ENCODE measurements around the gene FGF8. TPM values are rescaled to one million over a fixed set of nuclear protein-coding genes. Genes with fewer than 3 reads are reported as not detected.

Gene FGF8
- polyA plus RNA-seq, 3 donors, result not detected

DNA sequence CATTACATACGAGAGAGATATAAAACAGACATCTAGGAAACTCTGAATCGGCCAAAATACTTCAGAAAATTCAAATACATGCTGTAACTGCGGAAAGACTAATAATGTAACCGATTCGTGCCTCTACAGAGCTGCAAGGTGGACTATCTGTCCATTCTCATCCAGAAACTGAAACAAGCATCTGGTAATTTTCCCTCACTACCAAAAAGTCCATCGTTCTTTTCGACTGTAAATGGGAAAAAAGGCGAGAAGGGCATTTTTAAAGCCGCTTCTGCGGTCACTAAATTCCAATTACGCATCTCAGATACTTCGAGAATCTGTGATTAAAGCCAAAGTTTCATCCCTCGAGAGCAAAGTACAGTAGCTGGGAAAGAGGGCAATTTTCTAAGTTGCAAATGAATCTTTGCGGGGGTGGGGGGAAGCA, 41.0 kb upstream of the FGF8 start:
- Histone ChIP-seq H3K79me2 (ENCODE audit: insufficient read depth, low read length) (peaks cover 64% of the 10 kb centered on the region), H2AFZ (ENCODE audit: insufficient read depth, low read depth, low read length, poor library complexity, severe bottlenecking) (peak overlapping the region; percentile 76), H4K20me1 (ENCODE audit: insufficient read depth, low read length) (peaks cover 63% of the 10 kb centered on the region), H3K4me3 (replicated peaks in 1 of 3; ENCODE audit: low read depth in 2 of 3, low read length in 3 of 3) (peak overlapping the region; percentile 86 to 97 (median 88)), H3K27me3 (ENCODE audit: control insufficient read depth in 2 of 2, insufficient read depth in 2 of 2, low read length in 2 of 2) (no peaks in the 10 kb centered on the region), H3K27ac (ENCODE audit: low read depth in 1 of 2, low read length in 2 of 2) (peak overlapping the region in 1 of 2 donors; percentile 89), H3K36me3 (replicated peaks in 1 of 2; ENCODE audit: control insufficient read depth in 1 of 2, insufficient read depth in 2 of 2, low read length in 2 of 2) (peaks cover 13 to 18% of the 10 kb centered on the region in 2 donors), H3K4me1 (ENCODE audit: control insufficient read depth in 1 of 2, insufficient read depth in 2 of 2, low read length in 2 of 2) (peaks cover 28 to 42% of the 10 kb centered on the region in 2 donors), H3K9me3 (replicated peaks in 1 of 2; ENCODE audit: control insufficient read depth in 1 of 2, insufficient read depth in 1 of 2, low read length in 2 of 2) (no peaks in the 10 kb centered on the region), H3K4me2 (replicated peaks; ENCODE audit: extremely low read depth, low read length, poor library complexity, severe bottlenecking) (peak overlapping the region; percentile 78), H3K9ac (ENCODE audit: insufficient read depth, low read length, poor library complexity, severe bottlenecking) (peak overlapping the region; percentile 93)
- H3K27me3 Mint-ChIP-seq (ENCODE audit: low read depth in 3 of 3), result no peaks in the 10 kb centered on the region
- peak overlapping the region; percentile 85 to 96 (median 93) for H3K27ac Mint-ChIP-seq
- DNase-seq, result no peak
- peaks cover 46% of the 10 kb centered on the region for H3K4me1 Mint-ChIP-seq
- WGBS (ENCODE audit: insufficient coverage), result 0% methylated on average over 4 of the region's 14 CpGs
- no peaks in the 10 kb centered on the region for H3K9me3 Mint-ChIP-seq
- intact Hi-C loops (cut with micrococcal nuclease), result loop anchor here in 1 of 2 donors (10.0 kb wide), 1 partner anchor 462 kb away; the partner anchor contains the start of gene BTRC
- H3K4me3 Mint-ChIP-seq, result peak overlapping the region; percentile 94 to 98
- TF ChIP-seq, protein P1, sequence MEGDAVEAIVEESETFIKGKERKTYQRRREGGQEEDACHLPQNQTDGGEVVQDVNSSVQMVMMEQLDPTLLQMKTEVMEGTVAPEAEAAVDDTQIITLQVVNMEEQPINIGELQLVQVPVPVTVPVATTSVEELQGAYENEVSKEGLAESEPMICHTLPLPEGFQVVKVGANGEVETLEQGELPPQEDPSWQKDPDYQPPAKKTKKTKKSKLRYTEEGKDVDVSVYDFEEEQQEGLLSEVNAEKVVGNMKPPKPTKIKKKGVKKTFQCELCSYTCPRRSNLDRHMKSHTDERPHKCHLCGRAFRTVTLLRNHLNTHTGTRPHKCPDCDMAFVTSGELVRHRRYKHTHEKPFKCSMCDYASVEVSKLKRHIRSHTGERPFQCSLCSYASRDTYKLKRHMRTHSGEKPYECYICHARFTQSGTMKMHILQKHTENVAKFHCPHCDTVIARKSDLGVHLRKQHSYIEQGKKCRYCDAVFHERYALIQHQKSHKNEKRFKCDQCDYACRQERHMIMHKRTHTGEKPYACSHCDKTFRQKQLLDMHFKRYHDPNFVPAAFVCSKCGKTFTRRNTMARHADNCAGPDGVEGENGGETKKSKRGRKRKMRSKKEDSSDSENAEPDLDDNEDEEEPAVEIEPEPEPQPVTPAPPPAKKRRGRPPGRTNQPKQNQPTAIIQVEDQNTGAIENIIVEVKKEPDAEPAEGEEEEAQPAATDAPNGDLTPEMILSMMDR (IDR thresholded peaks at IDR 0.05), result no peak
- peaks cover 9 to 26% of the 10 kb centered on the region in 2 donors for H3K36me3 Mint-ChIP-seq

DNA sequence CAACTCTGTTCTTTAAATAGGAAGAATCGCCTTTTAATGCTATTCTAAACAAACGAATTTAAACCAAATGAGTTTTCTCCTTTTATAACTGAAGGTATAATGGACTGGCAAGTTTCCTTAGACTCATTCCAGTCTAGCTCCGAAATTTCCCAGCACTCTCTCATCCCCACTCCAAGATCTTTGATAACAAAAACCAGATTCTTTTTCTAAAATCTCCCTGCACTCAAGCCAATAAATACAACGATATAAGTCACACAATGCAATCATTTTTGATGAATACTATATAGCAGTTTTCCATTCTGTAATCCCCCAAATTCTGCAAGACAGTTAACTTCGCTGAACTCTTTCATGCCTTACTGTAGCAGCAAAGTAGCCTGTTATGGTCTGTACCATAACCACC, 40.5 kb upstream of the FGF8 start:
- intact Hi-C loops (cut with micrococcal nuclease), result loop anchor here in 1 of 2 donors (10.0 kb wide), 1 partner anchor 462 kb away; the partner anchor contains the start of gene BTRC
- peak overlapping the region in 4 of 7 donors; percentile 28 to 82 (median 58) for H3K27ac Mint-ChIP-seq
- Histone ChIP-seq H3K27ac (ENCODE audit: low read depth in 1 of 2, low read length in 2 of 2) (no peak overlapping the region), H2AFZ (ENCODE audit: insufficient read depth, low read depth, low read length, poor library complexity, severe bottlenecking) (no peak overlapping the region), H3K79me2 (ENCODE audit: insufficient read depth, low read length) (peaks cover 69% of the 10 kb centered on the region), H3K27me3 (ENCODE audit: control insufficient read depth in 2 of 2, insufficient read depth in 2 of 2, low read length in 2 of 2) (no peaks in the 10 kb centered on the region), H3K4me1 (ENCODE audit: control insufficient read depth in 1 of 2, insufficient read depth in 2 of 2, low read length in 2 of 2) (peaks cover 28 to 42% of the 10 kb centered on the region in 2 donors), H3K4me3 (replicated peaks in 1 of 3; ENCODE audit: low read depth in 2 of 3, low read length in 3 of 3) (peak overlapping the region; percentile 86 to 97 (median 88)), H3K9me3 (replicated peaks in 1 of 2; ENCODE audit: control insufficient read depth in 1 of 2, insufficient read depth in 1 of 2, low read length in 2 of 2) (no peaks in the 10 kb centered on the region), H3K9ac (ENCODE audit: insufficient read depth, low read length, poor library complexity, severe bottlenecking) (peak overlapping the region; percentile 93), H3K4me2 (replicated peaks; ENCODE audit: extremely low read depth, low read length, poor library complexity, severe bottlenecking) (peak overlapping the region; percentile 78), H4K20me1 (ENCODE audit: insufficient read depth, low read length) (peaks cover 68% of the 10 kb centered on the region), H3K36me3 (replicated peaks in 1 of 2; ENCODE audit: control insufficient read depth in 1 of 2, insufficient read depth in 2 of 2, low read length in 2 of 2) (peaks cover 18 to 23% of the 10 kb centered on the region in 2 donors)
- H3K9me3 Mint-ChIP-seq, result no peaks in the 10 kb centered on the region
- H3K4me1 Mint-ChIP-seq, result peaks cover 46% of the 10 kb centered on the region
- TF ChIP-seq, protein P1 (IDR thresholded peaks at IDR 0.05), result no peak
- 17% methylated on average over 1 of the region's 5 CpGs for WGBS (ENCODE audit: insufficient coverage)
- H3K27me3 Mint-ChIP-seq (ENCODE audit: low read depth in 3 of 3), result no peaks in the 10 kb centered on the region
- H3K4me3 Mint-ChIP-seq, result peak overlapping the region; percentile 94 to 98
- DNase-seq, result no peak
- H3K36me3 Mint-ChIP-seq, result peaks cover 13 to 31% of the 10 kb centered on the region in 2 donors
